ENCODE data around the gene CIROP.

CIROP gene

GRCh38 chr14:23119363-23120327 is 14.9 kb upstream of the CIROP start:
- ATAC-seq = no peak
- TF ChIP-seq ZNF70 (CRISPR knock-in tag; IDR thresholded peaks at IDR 0.05) (no peak), ZFP3 (CRISPR knock-in tag; IDR thresholded peaks at IDR 0.05) (no peak), TCF4 (CRISPR knock-in tag; IDR thresholded peaks at IDR 0.05; ENCODE audit: borderline replicate concordance) (no peak), RARB (CRISPR knock-in tag; IDR thresholded peaks at IDR 0.05) (no peak), GLIS3 (CRISPR knock-in tag; IDR thresholded peaks at IDR 0.05) (no peak), ZC3H10 (CRISPR knock-in tag; IDR thresholded peaks at IDR 0.05) (no peak), ZFP30 (CRISPR knock-in tag; IDR thresholded peaks at IDR 0.05) (no peak), ISL1 (CRISPR knock-in tag; IDR thresholded peaks at IDR 0.05) (no peak), CSDC2 (CRISPR knock-in tag; IDR thresholded peaks at IDR 0.05) (no peak), SNAI2 (CRISPR knock-in tag; IDR thresholded peaks at IDR 0.05) (no peak), ZNF8 (CRISPR knock-in tag; IDR thresholded peaks at IDR 0.05) (no peak), PPARA (CRISPR knock-in tag; IDR thresholded peaks at IDR 0.05; ENCODE audit: borderline replicate concordance) (no peak)
- TF ChIP-seq, protein P1, sequence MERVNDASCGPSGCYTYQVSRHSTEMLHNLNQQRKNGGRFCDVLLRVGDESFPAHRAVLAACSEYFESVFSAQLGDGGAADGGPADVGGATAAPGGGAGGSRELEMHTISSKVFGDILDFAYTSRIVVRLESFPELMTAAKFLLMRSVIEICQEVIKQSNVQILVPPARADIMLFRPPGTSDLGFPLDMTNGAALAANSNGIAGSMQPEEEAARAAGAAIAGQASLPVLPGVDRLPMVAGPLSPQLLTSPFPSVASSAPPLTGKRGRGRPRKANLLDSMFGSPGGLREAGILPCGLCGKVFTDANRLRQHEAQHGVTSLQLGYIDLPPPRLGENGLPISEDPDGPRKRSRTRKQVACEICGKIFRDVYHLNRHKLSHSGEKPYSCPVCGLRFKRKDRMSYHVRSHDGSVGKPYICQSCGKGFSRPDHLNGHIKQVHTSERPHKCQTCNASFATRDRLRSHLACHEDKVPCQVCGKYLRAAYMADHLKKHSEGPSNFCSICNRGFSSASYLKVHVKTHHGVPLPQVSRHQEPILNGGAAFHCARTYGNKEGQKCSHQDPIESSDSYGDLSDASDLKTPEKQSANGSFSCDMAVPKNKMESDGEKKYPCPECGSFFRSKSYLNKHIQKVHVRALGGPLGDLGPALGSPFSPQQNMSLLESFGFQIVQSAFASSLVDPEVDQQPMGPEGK (CRISPR knock-in tag; IDR thresholded peaks at IDR 0.05; ENCODE audit: borderline replicate concordance) = no peak

DNA sequence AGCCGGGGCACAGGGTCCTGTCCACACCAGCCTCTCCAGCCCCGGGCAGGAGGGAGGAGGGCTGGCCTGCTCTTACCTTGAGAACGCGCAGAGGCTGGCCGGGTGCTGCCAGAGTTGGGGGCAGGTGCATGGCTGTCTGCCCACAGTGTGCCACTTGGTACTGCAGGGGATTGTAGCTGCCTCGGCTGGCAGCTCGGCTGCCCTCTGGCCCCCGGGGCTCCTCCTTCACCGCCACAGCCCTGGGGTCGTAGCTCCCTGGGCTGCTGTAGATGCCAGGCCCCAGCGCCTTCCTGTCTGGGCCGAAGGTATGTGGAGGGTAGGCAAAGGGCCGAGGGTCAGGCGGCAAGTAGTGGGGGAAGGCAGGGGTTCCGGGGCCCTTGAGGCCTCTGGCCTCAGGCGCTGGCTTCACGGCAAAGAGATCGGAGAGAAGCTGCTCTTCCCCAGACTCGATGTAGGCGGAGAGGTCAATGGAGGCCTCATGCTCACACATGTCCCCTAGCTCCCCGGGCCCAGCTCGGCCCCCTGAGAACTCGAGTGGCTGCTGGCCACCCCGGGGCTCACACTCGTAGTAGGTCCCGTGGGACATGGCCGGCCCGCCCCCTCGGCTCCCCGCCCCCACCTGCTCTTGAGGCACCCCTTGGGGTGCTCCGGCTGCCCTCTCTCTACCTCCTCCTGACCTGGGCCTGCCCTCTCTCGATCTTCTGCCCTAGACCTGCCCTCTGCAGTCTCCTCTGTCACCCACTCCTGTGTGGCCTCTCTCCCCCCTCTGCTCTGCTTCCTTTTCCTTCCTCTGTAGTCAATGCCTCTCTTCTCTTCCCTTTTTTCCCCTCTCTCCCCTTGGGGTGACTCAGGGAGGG is 13.9 kb upstream of the CIROP start, which contains the start of gene CEBPE:
Gene CEBPE (minus strand): TSS at position 750 of the 857 bp plus-strand sequence. CDS start 164 bp downstream, at position 586.
- ATAC-seq = no peak
- TF ChIP-seq RARB (CRISPR knock-in tag; IDR thresholded peaks at IDR 0.05) (no peak), ARNTL (CRISPR knock-in tag; IDR thresholded peaks at IDR 0.05; ENCODE audit: borderline replicate concordance, low read depth) (no peak)

- no peak for ATAC-seq
- TF ChIP-seq CREB5 (CRISPR knock-in tag; IDR thresholded peaks at IDR 0.05; ENCODE audit: low read depth) (no peak), RARB (CRISPR knock-in tag; IDR thresholded peaks at IDR 0.05) (no peak), SNAI2 (CRISPR knock-in tag; IDR thresholded peaks at IDR 0.05) (no peak), ZNF8 (CRISPR knock-in tag; IDR thresholded peaks at IDR 0.05) (no peak), ARNTL (CRISPR knock-in tag; IDR thresholded peaks at IDR 0.05; ENCODE audit: borderline replicate concordance, low read depth) (no peak), OSR1 (CRISPR knock-in tag; IDR thresholded peaks at IDR 0.05) (no peak), ZFP3 (CRISPR knock-in tag; IDR thresholded peaks at IDR 0.05) (no peak), CSDC2 (CRISPR knock-in tag; IDR thresholded peaks at IDR 0.05) (no peak), TSHZ2 (CRISPR knock-in tag; IDR thresholded peaks at IDR 0.05) (no peak), ZC3H10 (CRISPR knock-in tag; IDR thresholded peaks at IDR 0.05) (no peak), ISL1 (CRISPR knock-in tag; IDR thresholded peaks at IDR 0.05) (no peak), CSRNP3 (CRISPR knock-in tag; IDR thresholded peaks at IDR 0.05) (no peak), TOX (CRISPR knock-in tag; IDR thresholded peaks at IDR 0.05; ENCODE audit: borderline replicate concordance) (no peak)
- TF ChIP-seq, protein P1 (CRISPR knock-in tag; IDR thresholded peaks at IDR 0.05; ENCODE audit: borderline replicate concordance) = no peak
- TF ChIP-seq, protein P2, sequence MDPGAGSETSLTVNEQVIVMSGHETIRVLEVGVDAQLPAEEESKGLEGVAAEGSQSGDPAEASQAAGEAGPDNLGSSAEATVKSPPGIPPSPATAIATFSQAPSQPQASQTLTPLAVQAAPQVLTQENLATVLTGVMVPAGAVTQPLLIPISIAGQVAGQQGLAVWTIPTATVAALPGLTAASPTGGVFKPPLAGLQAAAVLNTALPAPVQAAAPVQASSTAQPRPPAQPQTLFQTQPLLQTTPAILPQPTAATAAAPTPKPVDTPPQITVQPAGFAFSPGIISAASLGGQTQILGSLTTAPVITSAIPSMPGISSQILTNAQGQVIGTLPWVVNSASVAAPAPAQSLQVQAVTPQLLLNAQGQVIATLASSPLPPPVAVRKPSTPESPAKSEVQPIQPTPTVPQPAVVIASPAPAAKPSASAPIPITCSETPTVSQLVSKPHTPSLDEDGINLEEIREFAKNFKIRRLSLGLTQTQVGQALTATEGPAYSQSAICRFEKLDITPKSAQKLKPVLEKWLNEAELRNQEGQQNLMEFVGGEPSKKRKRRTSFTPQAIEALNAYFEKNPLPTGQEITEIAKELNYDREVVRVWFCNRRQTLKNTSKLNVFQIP (CRISPR knock-in tag; IDR thresholded peaks at IDR 0.05; ENCODE audit: borderline replicate concordance, low read depth) = no peak
Observed at GRCh38 chr14:23117371-23118020, 12.7 kb upstream of the CIROP start.
